ENCODE data around the gene TCF7. TPM values are rescaled to one million over a fixed set of nuclear protein-coding genes. Genes with fewer than 3 reads are reported as not detected.

TCF7 gene
- polyA plus RNA-seq, 1 of the 3 experiments (the other 2 are of a cell fraction), result 2.7 TPM

DNA sequence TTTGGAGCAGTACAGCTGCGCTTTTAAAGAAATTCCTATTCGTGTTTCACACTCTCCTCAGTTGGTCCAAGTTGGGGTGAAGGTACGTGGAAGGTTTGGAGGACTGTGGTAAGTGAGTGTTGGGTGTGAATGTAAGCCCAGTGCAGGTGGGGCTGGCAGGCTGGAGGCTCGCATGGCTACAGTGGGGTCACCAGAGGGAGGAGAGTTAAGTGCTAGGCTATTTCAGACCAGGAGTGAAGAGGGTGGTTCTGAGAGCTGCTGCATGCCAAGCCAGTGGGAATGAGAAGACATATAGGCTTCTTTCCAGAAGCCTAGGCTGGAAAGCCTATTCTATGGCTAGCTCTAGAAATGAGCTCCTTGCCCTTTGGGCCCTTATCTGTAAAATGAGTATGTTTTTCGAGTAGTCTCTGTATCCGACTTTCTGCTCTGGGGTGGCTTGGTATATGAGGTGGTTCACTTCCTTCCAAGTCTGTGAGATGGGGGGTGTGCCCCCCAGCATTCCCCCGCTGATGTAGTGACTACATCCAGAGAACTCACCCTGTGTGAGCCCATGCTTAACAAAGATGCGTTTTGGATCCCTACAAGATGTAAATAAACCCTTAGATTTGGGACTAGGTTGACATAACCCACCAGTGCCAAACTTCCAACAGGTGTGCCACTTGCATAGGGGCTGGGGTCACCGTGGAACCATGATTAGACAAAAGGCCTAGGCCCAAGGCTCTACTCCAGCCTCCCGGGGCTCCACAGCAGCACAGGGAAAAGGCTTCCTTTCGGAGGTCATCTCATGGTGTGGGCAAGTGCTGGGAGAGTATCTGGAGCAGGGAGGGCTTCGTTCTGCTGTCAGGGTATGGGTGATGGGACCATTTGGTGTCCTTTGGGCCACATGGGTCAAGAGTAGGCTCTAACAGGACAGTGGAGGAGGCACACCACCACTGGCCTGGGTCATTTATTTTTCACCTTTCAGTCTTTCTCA lies 2.6 kb downstream of the TCF7 start:
- Histone ChIP-seq H3K4me3 (ENCODE audit: low read depth in 2 of 2, low read length in 1 of 2) (no peak overlapping the region), H3F3A (replicated peaks; ENCODE audit: insufficient read depth) (peaks cover 3% of the 10 kb centered on the region), H3K4me2 (no peak overlapping the region), H3K9ac (no peak overlapping the region), H3K27ac (ENCODE audit: low read depth in 2 of 2, low read length in 1 of 2) (no peak overlapping the region; a peak in 1 of 4 replicates), H3K9me2 (no peaks in the 10 kb centered on the region), H3K27me3 (ENCODE audit: insufficient read depth) (no peaks in the 10 kb centered on the region), H3K9me3 (no peaks in the 10 kb centered on the region), H4K20me1 (ENCODE audit: insufficient read depth) (no peaks in the 10 kb centered on the region), H3K79me2 (ENCODE audit: insufficient read depth) (no peaks in the 10 kb centered on the region), H3K36me3 (replicated peaks in 1 of 2; ENCODE audit: control insufficient read depth in 1 of 2, insufficient read depth in 2 of 2, low read length in 1 of 2) (no peaks in the 10 kb centered on the region), H2AFZ (ENCODE audit: low read depth) (no peak overlapping the region), H3K4me1 (ENCODE audit: control insufficient read depth in 1 of 2, insufficient read depth in 2 of 2, low read depth in 1 of 2, low read length in 1 of 2) (peaks cover 0 to 49% of the 10 kb centered on the region in 2 experiments; a peak in 2 of 4 replicates)
- DNase-seq, result no peak
- WGBS (ENCODE audit: low lambda C conversion rate), result 95% methylated on average over 8 of the region's 12 CpGs
- ChIA-PET CTCF (interaction anchor here (1.2 to 3.4 kb wide), 5 partner anchors 16 to 172 kb away, joined by 3 to 18 read pairs (median 14); no protein-coding TSS in a partner anchor), POLR2A (interaction anchor here (0.6 to 2.2 kb wide), 2 partner anchors 8 to 10 kb away, joined by 4 to 7 read pairs; no protein-coding TSS in a partner anchor)
- TF ChIP-seq ELF1 (IDR thresholded peaks at IDR 0.05) (no peak), GABPA (IDR thresholded peaks at IDR 0.05; ENCODE audit: low read depth) (no peak), RXRA (IDR thresholded peaks at IDR 0.05; ENCODE audit: borderline replicate concordance, low read depth) (no peak), NRF1 (IDR thresholded peaks at IDR 0.05; ENCODE audit: low read depth, low read length) (no peak), EP300 (IDR thresholded peaks at IDR 0.05; ENCODE audit: borderline replicate concordance in 1 of 2, low read depth in 1 of 2, low read length in 1 of 2) (no peak), POLR2AphosphoS5 (IDR thresholded peaks at IDR 0.05; ENCODE audit: low read depth, low read length) (no peak), RFX5 (IDR thresholded peaks at IDR 0.05; ENCODE audit: low read length) (no peak), RCOR1 (IDR thresholded peaks at IDR 0.05; ENCODE audit: low read length) (no peak), MEF2A (IDR thresholded peaks at IDR 0.05; ENCODE audit: borderline replicate concordance, low read depth) (no peak), TCF12 (IDR thresholded peaks at IDR 0.05) (no peak), NFIC (IDR thresholded peaks at IDR 0.05; ENCODE audit: borderline replicate concordance) (no peak), SIN3A (IDR thresholded peaks at IDR 0.05; ENCODE audit: borderline replicate concordance, low read depth, low read length) (no peak)
- TF ChIP-seq, protein P1, sequence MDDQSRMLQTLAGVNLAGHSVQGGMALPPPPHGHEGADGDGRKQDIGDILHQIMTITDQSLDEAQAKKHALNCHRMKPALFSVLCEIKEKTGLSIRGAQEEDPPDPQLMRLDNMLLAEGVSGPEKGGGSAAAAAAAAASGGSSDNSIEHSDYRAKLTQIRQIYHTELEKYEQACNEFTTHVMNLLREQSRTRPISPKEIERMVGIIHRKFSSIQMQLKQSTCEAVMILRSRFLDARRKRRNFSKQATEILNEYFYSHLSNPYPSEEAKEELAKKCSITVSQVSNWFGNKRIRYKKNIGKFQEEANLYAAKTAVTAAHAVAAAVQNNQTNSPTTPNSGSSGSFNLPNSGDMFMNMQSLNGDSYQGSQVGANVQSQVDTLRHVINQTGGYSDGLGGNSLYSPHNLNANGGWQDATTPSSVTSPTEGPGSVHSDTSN (IDR thresholded peaks at IDR 0.05), result no peak
- TF ChIP-seq, protein P2, sequence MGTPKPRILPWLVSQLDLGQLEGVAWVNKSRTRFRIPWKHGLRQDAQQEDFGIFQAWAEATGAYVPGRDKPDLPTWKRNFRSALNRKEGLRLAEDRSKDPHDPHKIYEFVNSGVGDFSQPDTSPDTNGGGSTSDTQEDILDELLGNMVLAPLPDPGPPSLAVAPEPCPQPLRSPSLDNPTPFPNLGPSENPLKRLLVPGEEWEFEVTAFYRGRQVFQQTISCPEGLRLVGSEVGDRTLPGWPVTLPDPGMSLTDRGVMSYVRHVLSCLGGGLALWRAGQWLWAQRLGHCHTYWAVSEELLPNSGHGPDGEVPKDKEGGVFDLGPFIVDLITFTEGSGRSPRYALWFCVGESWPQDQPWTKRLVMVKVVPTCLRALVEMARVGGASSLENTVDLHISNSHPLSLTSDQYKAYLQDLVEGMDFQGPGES (IDR thresholded peaks at IDR 0.05; ENCODE audit: low read depth, low read length), result no peak
- TF ChIP-seq, protein P3, sequence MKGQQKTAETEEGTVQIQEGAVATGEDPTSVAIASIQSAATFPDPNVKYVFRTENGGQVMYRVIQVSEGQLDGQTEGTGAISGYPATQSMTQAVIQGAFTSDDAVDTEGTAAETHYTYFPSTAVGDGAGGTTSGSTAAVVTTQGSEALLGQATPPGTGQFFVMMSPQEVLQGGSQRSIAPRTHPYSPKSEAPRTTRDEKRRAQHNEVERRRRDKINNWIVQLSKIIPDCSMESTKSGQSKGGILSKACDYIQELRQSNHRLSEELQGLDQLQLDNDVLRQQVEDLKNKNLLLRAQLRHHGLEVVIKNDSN (IDR thresholded peaks at IDR 0.05; ENCODE audit: borderline replicate concordance, low read depth), result no peak
- TF ChIP-seq, protein P4, sequence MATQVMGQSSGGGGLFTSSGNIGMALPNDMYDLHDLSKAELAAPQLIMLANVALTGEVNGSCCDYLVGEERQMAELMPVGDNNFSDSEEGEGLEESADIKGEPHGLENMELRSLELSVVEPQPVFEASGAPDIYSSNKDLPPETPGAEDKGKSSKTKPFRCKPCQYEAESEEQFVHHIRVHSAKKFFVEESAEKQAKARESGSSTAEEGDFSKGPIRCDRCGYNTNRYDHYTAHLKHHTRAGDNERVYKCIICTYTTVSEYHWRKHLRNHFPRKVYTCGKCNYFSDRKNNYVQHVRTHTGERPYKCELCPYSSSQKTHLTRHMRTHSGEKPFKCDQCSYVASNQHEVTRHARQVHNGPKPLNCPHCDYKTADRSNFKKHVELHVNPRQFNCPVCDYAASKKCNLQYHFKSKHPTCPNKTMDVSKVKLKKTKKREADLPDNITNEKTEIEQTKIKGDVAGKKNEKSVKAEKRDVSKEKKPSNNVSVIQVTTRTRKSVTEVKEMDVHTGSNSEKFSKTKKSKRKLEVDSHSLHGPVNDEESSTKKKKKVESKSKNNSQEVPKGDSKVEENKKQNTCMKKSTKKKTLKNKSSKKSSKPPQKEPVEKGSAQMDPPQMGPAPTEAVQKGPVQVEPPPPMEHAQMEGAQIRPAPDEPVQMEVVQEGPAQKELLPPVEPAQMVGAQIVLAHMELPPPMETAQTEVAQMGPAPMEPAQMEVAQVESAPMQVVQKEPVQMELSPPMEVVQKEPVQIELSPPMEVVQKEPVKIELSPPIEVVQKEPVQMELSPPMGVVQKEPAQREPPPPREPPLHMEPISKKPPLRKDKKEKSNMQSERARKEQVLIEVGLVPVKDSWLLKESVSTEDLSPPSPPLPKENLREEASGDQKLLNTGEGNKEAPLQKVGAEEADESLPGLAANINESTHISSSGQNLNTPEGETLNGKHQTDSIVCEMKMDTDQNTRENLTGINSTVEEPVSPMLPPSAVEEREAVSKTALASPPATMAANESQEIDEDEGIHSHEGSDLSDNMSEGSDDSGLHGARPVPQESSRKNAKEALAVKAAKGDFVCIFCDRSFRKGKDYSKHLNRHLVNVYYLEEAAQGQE (IDR thresholded peaks at IDR 0.05; ENCODE audit: low read depth, low read length), result no peak
- TF ChIP-seq, protein P5, sequence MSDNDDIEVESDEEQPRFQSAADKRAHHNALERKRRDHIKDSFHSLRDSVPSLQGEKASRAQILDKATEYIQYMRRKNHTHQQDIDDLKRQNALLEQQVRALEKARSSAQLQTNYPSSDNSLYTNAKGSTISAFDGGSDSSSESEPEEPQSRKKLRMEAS (IDR thresholded peaks at IDR 0.05; ENCODE audit: low read depth), result no peak

All from SK-N-SH (cell line).